ENCODE measurements around the gene GRIA1.

Gene GRIA1

DNA sequence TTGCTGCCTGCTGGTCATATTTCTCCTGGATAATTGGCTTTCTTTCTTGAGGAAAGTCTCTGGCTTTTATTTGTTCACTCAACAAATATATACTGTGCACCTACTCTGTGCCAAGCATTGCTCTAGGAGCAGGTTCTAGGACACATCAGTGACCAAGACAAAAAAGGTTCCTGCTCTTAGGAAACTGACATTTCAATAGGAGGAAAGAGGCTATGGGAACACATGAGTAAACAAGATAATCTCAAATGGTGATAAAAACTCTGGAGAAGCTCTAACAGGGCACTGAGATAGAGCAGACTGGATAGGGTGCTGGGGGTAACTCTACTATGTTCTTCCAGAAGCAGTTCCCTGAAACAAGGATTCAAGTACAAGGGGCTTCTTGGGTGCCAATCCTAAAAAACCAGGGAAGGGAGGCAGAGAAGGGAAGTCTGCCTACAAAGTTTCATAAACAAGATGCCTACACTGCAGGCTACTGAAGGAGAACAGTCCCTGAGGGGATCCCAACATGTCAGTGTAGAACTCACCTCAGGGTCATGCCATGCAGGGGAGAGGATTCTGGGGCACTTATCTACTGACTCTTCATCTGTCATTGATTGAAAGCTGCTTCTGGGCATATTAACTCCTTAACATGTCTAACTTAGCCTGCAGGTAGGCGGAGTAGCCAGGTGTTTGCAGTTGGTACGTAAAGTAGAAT lies 181.3 kb downstream of the GRIA1 start:
- TF ChIP-seq, protein P1, sequence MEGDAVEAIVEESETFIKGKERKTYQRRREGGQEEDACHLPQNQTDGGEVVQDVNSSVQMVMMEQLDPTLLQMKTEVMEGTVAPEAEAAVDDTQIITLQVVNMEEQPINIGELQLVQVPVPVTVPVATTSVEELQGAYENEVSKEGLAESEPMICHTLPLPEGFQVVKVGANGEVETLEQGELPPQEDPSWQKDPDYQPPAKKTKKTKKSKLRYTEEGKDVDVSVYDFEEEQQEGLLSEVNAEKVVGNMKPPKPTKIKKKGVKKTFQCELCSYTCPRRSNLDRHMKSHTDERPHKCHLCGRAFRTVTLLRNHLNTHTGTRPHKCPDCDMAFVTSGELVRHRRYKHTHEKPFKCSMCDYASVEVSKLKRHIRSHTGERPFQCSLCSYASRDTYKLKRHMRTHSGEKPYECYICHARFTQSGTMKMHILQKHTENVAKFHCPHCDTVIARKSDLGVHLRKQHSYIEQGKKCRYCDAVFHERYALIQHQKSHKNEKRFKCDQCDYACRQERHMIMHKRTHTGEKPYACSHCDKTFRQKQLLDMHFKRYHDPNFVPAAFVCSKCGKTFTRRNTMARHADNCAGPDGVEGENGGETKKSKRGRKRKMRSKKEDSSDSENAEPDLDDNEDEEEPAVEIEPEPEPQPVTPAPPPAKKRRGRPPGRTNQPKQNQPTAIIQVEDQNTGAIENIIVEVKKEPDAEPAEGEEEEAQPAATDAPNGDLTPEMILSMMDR (IDR thresholded peaks at IDR 0.05), result no peak

DNA sequence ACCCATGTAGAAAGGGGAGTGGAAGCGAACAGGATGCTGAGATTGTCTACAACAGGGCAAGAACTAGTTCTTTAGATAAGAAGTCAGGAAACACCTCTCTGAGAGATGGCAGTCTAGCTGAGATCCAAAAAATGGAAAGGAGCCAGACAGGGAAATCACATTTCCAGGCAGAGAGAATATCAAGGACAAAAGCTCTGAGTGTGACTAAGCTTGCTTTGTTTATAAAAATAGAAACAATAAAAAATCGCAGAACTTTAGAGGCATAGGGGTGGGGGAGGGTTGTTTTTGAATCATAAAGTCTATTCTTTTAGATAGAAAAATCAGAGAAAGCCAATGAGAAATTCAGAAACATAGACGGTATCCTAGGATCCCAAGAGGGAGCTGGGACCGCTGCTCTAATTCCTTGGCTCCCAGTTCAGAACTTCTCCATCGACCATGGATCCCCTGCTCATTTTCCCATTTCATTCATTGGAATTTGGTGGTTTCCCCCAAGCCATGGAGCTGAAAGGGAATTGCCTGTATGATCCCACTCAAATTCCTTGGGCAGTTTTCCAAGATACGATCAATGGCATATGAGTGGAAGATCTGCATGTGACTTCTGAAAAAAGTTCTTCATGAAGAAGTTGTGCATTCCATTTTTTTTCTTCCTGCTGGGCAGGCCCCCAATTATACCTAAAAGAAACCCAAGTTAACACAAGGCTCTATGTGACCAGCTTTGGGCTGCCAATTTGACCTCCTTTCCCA lies 182.0 kb downstream of the GRIA1 start:
- TF ChIP-seq, protein P1 (IDR thresholded peaks at IDR 0.05), result no peak

DNA sequence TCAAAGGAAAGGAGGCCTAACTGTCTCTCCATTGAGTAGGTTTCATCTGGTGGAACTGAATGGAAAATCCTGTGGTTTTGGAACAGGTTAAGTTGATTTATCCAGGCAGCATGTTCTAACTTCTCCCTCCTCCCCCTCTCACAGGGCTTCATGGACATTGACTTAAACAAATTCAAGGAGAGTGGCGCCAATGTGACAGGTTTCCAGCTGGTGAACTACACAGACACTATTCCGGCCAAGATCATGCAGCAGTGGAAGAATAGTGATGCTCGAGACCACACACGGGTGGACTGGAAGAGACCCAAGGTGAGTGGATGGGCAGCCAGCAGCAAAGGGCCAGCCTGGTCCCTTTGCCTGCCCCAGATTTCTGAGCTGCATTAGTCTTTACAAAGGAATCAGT lies 183.9 kb downstream of the GRIA1 start:
- TF ChIP-seq, protein P1 (IDR thresholded peaks at IDR 0.05), result no peak

DNA sequence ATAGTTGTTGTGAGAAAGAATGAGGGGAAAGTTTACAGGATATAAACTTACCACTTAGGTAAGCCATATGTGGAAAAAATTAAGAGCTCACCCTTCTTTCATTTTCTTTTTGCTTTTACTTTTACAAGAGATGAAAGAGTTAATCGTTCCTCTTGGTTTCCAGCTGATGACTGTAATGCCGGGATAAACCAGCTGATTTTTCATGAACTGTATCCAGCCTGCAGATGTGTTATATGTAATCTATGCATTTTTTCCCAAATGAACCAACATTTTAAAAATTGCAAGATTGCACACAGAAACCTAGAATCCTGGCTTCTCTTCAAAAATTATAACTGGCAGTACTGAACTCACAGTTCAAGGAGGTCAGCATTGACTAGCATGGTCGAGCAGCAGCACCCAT lies 185.9 kb downstream of the GRIA1 start:
- TF ChIP-seq, protein P1 (IDR thresholded peaks at IDR 0.05), result no peak

DNA sequence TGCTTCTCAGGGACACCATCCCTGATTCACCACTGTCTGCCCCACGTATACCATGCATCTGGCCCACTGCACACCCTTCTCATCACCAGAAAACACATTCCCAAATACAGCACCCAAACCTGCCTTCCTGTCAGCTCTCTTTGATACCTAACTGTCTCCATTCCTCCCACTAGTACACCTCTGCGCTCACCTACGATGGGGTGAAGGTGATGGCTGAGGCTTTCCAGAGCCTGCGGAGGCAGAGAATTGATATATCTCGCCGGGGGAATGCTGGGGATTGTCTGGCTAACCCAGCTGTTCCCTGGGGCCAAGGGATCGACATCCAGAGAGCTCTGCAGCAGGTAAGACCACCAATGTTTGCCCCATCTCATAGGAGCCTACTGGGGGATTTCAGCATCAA lies 186.4 kb downstream of the GRIA1 start:
- TF ChIP-seq, protein P1 (IDR thresholded peaks at IDR 0.05), result no peak

DNA sequence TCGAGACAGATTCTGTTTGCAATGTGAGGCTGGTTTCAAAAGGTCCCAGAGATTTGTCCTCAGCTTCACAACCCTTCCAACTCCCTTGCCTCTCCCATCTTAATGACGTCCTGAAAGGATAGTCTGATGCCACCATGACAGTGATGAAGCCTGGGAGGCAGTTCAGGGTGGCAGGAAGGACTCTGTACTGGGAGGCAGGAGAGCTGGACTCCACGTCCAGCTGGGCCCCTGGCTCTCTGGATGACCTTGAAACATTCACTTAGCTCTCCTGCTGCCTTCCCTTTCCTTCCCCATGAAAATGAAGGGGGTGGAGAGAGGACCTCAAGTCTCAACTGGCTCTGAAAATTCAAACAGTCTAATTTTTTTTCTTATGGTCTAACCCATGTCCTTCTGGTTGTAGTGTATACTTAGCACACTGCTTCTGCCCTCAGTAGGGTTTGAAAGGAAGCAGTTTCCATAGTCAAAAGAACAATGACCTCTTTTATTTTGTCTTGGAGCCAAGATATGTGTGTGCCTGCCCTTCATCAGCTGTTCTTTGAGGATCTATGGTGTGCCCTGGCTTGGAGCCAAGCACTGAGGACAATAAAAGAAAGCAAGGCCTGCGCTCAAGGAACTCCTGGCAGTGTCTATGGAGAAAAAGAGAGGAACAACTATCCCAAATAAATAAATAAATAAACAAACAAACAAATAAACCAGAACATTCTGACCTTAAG lies 188.3 kb downstream of the GRIA1 start:
- TF ChIP-seq, protein P1 (IDR thresholded peaks at IDR 0.05), result no peak

DNA sequence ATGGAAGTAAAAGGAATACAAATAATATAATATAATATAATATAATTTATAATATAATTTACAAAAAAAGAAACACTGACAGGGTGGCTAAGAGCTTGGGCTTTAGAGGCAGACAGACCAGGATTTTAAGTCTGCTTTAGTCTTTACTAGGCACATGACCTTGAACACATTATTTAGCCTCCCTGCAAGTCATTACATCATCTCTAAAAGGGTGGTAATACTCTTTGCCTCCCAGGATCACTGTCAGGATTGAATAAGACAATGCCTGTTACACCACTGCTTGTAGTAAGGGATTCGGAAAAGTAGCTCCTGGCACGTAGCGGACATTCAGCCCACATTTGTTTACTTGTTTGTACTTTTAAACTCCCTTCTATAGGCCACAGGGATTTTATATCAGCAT lies 199.8 kb downstream of the GRIA1 start:
- TF ChIP-seq, protein P1 (IDR thresholded peaks at IDR 0.05), result no peak

All from LNCAP (cell line).